ENCODE data around the gene C1orf122. TPM values are rescaled to one million over a fixed set of nuclear protein-coding genes. Genes with fewer than 3 reads are reported as not detected.
A peak's percentile ranks its signal among the peaks of the same experiment; 100 is the strongest.

C1orf122 gene
- polyA plus RNA-seq, 3 donors = 15.5 to 29.5 (median 22.9) TPM

GRCh38 chr1:37802439-37802838 is 5.2 kb upstream of the C1orf122 start:
- Histone ChIP-seq H4K20me1 (ENCODE audit: insufficient read depth, low read length) (peaks cover 40% of the 10 kb centered on the region), H3K4me2 (replicated peaks; ENCODE audit: extremely low read depth, low read length, poor library complexity, severe bottlenecking) (no peak overlapping the region), H3K27me3 (ENCODE audit: control insufficient read depth in 2 of 2, insufficient read depth in 2 of 2, low read length in 2 of 2) (no peaks in the 10 kb centered on the region), H3K36me3 (replicated peaks in 1 of 2; ENCODE audit: control insufficient read depth in 1 of 2, insufficient read depth in 2 of 2, low read length in 2 of 2) (peaks cover 47 to 75% of the 10 kb centered on the region in 2 donors), H3K79me2 (ENCODE audit: insufficient read depth, low read length) (peaks cover 28% of the 10 kb centered on the region), H3K4me1 (ENCODE audit: control insufficient read depth in 1 of 2, insufficient read depth in 2 of 2, low read length in 2 of 2) (peaks cover 8 to 10% of the 10 kb centered on the region in 2 donors), H2AFZ (ENCODE audit: insufficient read depth, low read depth, low read length, poor library complexity, severe bottlenecking) (no peak overlapping the region), H3K4me3 (replicated peaks in 1 of 3; ENCODE audit: low read depth in 2 of 3, low read length in 3 of 3) (no peak overlapping the region), H3K27ac (ENCODE audit: low read depth in 1 of 2, low read length in 2 of 2) (no peak overlapping the region), H3K9ac (ENCODE audit: insufficient read depth, low read length, poor library complexity, severe bottlenecking) (no peak overlapping the region), H3K9me3 (replicated peaks in 1 of 2; ENCODE audit: control insufficient read depth in 1 of 2, insufficient read depth in 1 of 2, low read length in 2 of 2) (no peaks in the 10 kb centered on the region)
- no peak for TF ChIP-seq CTCF (IDR thresholded peaks at IDR 0.05)
- WGBS (ENCODE audit: insufficient coverage) = no CpG with 5 or more reads among the region's 1 CpG
- Mint-ChIP-seq H3K27me3 (ENCODE audit: low read depth in 3 of 3) (no peaks in the 10 kb centered on the region), H3K9me3 (peaks cover 0 to 1% (median 0%) of the 10 kb centered on the region in 7 donors), H3K4me1 (peaks cover 12% of the 10 kb centered on the region), H3K36me3 (peaks cover 57 to 69% of the 10 kb centered on the region in 2 donors), H3K4me3 (no peak overlapping the region), H3K27ac (peak overlapping the region in 1 of 7 donors; percentile 42)
- no peak for DNase-seq
- intact Hi-C loops (cut with micrococcal nuclease) = loop anchor here in 1 of 2 donors (10.0 kb wide), 1 partner anchor 182 kb away; no protein-coding TSS in a partner anchor

DNA sequence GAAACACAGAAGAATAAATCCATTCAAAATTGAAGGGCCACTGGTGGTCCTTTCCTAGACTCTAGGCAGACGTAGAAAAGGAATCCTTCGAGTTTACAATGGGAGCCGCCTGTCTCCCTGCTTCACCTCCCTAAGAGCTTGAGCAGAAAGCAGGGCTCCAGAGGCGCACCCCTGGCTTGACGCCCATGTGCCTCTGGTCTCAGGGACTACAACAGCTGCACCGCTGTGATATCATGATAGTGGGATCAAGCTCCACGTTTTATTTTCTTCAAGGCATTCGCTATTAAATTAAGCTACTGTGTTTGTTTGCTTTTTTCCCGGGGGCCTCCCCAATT is 403 bp upstream of the C1orf122 start:
- Histone ChIP-seq H3K9ac (ENCODE audit: insufficient read depth, low read length, poor library complexity, severe bottlenecking) (peak overlapping the region; percentile 92), H3K4me1 (ENCODE audit: control insufficient read depth in 1 of 2, insufficient read depth in 2 of 2, low read length in 2 of 2) (peaks cover 18 to 45% of the 10 kb centered on the region in 2 donors), H3K27me3 (ENCODE audit: control insufficient read depth in 2 of 2, insufficient read depth in 2 of 2, low read length in 2 of 2) (no peaks in the 10 kb centered on the region), H3K9me3 (replicated peaks in 1 of 2; ENCODE audit: control insufficient read depth in 1 of 2, insufficient read depth in 1 of 2, low read length in 2 of 2) (no peaks in the 10 kb centered on the region), H2AFZ (ENCODE audit: insufficient read depth, low read depth, low read length, poor library complexity, severe bottlenecking) (peak overlapping the region; percentile 82), H3K4me3 (replicated peaks in 1 of 3; ENCODE audit: low read depth in 2 of 3, low read length in 3 of 3) (peak overlapping the region; percentile 56 to 94 (median 92)), H3K36me3 (replicated peaks in 1 of 2; ENCODE audit: control insufficient read depth in 1 of 2, insufficient read depth in 2 of 2, low read length in 2 of 2) (peaks cover 39 to 53% of the 10 kb centered on the region in 2 donors), H4K20me1 (ENCODE audit: insufficient read depth, low read length) (peaks cover 71% of the 10 kb centered on the region), H3K79me2 (ENCODE audit: insufficient read depth, low read length) (peaks cover 59% of the 10 kb centered on the region), H3K27ac (ENCODE audit: low read depth in 1 of 2, low read length in 2 of 2) (peak overlapping the region; percentile 47 to 95), H3K4me2 (replicated peaks; ENCODE audit: extremely low read depth, low read length, poor library complexity, severe bottlenecking) (peak overlapping the region; percentile 96)
- 17% methylated on average over 4 of the region's 9 CpGs for WGBS (ENCODE audit: insufficient coverage)
- intact Hi-C loops (cut with micrococcal nuclease) = loop anchor here (1.0 to 10.0 kb wide), 3 partner anchors 53 to 178 kb away; partner anchors contain the start of gene CDCA8 (in 2 of the 2)
- peaks cover 48 to 60% of the 10 kb centered on the region in 2 donors for H3K36me3 Mint-ChIP-seq
- DNase-seq = no peak
- H3K27ac Mint-ChIP-seq = peak overlapping the region; percentile 81 to 95 (median 87)
- peaks cover 37% of the 10 kb centered on the region for H3K4me1 Mint-ChIP-seq
- H3K9me3 Mint-ChIP-seq = peaks cover 0 to 1% (median 0%) of the 10 kb centered on the region in 7 donors
- TF ChIP-seq CTCF (IDR thresholded peaks at IDR 0.05) = no peak
- no peaks in the 10 kb centered on the region for H3K27me3 Mint-ChIP-seq (ENCODE audit: low read depth in 3 of 3)
- peak overlapping the region; percentile 80 to 81 for H3K4me3 Mint-ChIP-seq
